Stimulated activated CD8-positive, alpha-beta memory T cell treated with anti-CD3 and anti-CD28 coated beads, Interleukin-4, amount 100 ng/mL, for 48 hours (primary cell): ENCODE data around the gene AFF2.

Experiments used
- DNase-seq: peaks from one replicate; pipeline ENCODE4 v3.0.0-alpha.2; 2020

AFF2 gene

GRCh38 chrX:148537556-148538182 is 37.3 kb downstream of the AFF2 start:
- DNase-seq, result no peak

- no peak for DNase-seq
Measured at GRCh38 chrX:148538582-148538981, 38.2 kb downstream of the AFF2 start.

DNA sequence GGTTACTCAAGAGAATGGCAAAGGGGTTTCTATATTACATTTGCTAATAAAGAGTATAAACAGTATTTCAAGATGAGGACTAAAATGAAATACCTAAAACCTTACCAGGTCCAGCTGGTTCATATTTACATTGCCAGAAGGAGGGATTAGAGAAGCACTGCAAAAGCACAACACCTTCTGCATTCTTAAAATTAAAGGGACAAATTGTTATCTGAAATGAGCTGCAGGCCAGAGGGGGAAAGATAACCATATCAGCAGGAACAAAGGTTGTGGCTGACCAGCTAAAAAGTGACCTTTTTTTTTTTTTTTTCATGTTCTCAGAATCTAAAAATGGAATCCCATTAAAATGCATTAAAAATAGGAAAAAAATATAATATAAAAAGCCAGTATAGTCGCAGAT is 39.7 kb downstream of the AFF2 start:
- DNase-seq, result no peak

DNA sequence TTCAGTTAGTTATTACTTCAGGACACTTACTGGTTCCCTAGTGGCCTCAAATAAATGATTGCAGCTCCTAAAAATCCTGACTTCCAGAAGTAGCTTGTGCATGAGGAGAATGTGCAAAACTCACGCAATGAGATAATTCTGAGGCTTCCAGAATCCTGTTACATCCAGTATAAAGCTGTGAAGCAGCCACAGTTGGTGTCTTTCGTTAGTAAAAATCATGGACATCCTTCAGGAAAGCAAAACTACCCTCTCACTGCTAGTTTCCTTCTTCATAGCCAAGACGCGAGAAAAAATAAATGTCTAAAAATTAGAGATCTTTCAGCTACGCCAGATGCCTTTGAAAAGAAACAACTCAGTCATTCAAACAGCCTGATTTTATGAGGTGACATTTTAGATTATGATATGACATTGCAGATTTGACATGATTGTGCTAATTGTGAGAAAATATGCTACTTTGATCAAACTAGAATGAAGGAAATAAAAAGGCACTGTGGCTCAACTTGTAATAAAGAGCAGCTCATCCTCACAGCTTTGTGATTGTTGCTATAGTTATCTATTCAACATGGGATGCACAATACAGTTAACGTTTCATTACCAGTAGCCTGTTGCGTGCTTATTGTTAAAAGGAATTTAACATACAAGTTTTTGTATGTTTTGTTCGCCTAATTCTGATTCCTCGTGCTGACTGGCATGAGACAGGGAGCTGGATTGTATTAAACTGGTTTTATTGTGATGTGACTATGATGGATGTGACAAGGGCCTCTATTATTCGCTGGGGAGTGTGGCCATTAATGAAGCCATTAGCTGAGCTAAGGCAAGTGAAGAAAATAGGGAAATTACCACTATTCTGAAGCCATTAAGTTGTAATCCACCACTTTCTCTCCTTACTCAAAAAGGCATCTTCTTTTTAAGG is 40.5 kb downstream of the AFF2 start:
- no peak for DNase-seq

DNA sequence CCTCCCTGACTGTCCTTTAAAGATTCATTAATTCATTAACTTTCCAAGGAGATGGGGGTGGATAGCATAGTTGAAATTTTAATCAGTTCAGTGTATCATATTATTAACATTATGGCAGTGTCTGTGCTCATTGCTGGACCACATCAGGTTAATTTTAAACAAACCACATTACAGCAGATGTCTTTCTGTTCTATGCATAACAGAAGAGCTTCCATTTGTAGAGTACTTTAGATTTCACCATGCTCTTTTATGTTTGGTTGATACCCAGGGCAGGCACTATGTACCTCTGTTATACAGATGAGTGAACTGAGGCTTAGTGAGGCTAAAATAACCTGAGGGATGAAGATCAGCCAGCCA is 41.1 kb downstream of the AFF2 start:
- no peak for DNase-seq

GRCh38 chrX:148542481-148543255 is 42.3 kb downstream of the AFF2 start:
- no peak for DNase-seq

DNA sequence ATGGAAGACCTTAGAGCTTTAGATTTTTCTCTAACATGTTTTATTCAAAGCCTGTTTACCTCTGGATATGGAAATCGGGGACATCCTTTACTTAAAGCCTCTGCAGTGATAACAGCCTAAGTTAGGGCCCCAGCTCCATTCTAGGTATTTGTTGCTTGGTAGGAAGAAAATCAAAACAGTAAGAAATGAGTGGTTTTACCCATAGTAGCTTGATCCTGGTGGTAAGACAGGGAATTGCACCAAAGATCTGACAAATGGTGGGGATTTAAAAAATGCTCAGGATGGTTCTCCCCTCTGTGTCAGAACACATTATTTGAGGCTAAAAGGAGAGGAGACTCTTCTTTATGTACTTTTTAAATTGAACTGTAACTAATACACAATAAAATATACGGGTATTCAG is 52.4 kb downstream of the AFF2 start:
- DNase-seq, result no peak

DNA sequence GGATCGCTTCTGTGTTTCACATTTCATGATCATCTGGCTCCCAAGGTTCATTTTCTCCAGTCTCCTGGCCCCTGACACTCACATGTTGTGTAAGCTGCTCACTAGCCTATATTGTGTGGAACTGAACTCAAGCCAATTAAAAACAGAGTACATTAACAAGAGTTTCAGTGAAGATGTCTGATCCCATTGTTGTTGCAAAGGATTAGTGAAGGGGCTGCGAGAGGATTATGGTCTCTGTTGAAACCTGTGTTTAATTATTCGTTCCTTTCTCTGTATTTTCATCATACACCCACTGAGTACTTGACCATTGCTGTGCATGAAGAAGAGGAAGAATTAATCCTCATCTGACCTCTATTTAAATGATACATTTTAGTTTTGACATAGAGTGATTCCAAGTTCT is 54.7 kb downstream of the AFF2 start:
- no peak for DNase-seq

- no peak for DNase-seq
Measured at GRCh38 chrX:148555571-148556243, 55.3 kb downstream of the AFF2 start.

DNA sequence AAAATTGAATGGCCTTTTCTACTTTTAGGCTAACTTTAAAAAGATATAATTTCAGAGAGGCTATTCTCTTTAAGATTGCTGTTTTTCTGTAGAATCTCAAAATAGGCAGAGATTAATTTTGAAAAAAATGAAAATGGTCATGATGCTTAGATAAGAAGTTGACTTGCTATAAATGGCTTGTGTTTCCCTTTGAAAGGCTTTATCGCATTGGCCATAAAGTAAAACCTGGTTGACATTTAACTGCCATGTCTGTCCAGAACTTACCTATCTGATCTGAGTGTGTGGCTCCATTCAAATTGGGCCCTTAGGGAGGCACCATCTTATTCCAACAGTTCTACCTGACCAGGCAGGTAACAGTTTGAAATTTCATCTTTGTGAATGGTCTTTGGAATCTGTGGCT is 56.1 kb downstream of the AFF2 start:
- no peak for DNase-seq

- DNase-seq, result no peak
Measured at GRCh38 chrX:148562846-148563245, 62.4 kb downstream of the AFF2 start.

DNA sequence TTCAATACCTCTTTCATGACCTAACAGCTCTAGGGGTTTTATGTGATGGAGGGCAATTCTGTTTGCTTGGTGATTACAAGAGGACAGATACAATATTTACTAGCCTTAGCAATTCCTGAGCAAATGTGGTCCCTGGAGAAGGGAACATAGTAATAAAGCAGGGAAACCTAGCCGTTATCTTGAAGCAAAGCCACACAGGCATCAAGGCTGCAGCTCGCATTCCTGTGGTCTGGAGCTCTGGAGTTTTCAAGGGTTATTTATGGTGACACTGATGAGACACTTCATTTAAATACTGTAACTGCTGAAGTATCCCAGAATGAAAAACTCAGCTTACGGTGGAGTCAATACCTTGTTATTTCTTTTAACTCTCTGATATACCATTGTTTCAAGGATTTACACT is 66.8 kb downstream of the AFF2 start:
- no peak for DNase-seq

DNA sequence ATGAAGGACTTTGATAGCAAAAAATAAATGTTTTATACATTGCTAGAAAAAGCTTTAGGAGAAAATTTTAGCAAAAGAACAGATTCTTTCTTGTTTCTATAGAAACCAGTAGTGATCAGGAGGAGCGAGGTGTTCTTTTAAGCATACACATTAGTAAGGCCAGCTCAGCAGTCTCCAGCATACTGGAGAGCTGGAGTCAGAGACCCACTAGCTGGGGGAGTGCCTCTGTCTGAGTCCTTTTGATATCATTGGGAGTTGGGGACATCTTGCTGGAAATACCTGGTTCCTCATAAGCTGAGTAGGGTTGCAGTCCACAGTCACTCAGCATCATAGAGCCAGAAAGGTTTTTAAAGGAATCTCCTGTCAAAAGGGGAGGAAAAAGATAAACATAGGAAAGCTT is 67.4 kb downstream of the AFF2 start:
- no peak for DNase-seq

GRCh38 chrX:148568763-148569162 is 68.3 kb downstream of the AFF2 start:
- DNase-seq, result no peak

DNA sequence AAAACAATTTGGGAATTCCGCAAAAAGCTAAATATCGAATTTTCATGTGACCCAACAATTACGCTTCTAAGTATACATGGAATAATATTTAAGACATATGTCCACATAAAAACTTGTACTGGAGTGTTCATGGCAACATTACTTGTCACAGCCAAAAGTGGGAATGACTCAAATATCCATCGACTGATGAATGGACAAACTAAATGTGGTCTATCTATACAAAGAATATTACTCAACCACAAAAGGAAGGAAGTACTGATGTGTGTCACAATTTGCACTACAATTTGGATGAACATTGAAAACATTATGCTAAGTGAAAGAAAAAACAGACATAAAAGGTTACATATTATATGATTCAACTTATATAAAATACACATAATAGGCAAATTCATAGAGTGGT is 71.9 kb downstream of the AFF2 start:
- DNase-seq, result no peak

- no peak for DNase-seq
Measured at GRCh38 chrX:148573119-148573518, 72.7 kb downstream of the AFF2 start.

DNA sequence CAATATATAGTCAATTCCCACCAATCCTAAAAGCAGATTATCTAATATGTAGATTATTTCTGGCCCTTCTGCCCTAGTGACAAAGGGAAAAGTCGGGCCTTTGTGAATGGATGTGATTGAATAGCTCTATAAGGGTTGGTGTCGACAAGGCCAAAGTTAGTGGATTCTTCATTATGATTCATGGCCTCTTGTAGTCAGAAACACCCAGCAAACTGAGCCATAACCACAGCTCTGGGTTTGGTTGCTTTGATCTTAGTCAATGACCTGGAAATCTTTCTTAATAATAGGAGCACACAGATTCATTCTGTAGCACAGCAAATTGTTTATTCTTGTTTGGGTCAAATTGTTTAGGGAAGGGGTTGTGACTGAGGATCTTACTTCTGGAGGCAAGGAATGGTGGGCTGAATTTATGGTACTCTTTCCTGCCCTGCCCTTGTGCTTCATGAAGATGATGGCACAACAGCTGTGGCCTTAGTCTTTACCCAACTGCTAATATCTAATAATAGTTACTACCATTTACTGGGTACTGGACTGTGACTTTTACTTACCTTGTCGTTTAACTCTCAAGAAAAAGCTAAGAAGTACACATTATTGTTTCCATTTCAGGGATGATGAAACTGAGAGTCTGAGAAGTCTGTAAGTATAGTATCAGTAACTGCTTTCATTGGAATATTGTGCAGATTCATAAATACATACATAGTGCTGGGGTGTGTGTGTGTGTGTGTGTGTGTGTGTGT is 74.0 kb downstream of the AFF2 start:
- DNase-seq, result no peak

GRCh38 chrX:148576396-148576795 is 76.0 kb downstream of the AFF2 start:
- DNase-seq, result no peak

DNA sequence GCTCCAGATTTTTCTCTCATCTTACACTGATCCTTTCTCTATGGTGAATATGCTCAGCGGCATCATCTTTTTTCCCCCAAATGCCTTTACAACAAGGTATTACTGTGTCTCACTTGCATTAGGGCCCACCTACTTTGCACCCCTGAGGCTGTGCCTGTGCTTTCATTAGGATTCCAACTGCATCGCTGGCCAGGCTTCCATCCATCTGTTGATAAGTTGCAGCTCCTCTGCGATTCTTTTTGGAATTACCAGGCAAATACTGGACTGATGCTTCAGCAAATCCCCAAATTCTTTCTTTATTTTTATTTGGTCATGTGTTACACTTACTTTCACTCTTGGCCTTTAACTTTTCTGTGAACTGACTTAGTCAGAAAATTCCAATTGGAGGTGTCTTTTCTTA is 77.3 kb downstream of the AFF2 start:
- no peak for DNase-seq

- DNase-seq, result no peak
Measured at GRCh38 chrX:148580016-148580415, 79.6 kb downstream of the AFF2 start.

DNA sequence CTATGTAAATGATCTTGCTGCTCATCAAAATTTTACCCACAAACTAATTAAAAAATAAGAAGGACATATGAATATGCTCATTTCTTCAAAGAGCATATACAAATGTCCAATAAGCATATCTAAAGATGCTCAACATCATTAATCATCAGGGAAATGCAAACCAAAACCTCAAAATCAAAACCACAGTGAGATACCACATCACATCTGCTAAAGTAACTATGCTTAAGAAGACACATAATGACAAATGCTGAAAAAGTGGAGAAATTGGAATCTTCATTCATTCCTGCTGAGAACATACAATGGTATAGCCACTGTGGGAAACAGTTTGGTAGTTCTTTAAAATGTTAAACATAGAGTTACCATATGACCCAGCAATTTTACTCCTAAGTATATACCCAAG is 81.9 kb downstream of the AFF2 start:
- no peak for DNase-seq

DNA sequence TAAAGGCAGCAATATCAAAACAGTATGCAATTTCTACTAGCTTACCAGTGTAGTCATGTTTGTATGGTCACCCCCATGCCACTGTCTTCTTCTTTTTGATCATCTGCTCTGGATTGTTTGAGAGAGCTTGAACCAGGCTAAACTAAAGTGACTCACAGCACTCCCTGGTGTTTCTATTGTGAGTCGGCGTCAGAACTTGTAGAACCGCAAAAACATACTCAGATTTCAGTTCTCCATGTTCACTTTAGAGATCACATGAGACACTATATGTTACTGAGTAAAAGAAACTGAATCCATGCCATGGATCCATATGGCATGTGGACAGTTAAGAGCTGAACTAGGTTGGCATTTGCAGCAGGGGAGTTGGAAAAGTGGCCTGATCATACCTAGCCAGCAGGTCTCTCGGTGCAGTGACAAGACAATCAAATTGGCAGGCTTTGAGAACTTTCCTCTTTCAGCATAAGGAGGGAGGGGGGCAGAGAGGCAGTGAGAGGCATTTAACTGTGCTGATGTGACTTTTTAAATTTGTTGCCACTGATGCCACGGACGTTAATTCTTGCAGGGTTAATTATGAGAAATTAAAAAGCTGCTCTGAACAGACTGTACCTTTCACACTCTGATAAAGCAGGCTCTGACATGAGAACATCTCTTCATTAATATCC is 88.4 kb downstream of the AFF2 start:
- DNase-seq, result no peak
